H9 (cell line): Measurements from ENCODE around the gene NMRK1. TPM values are rescaled to one million over a fixed set of nuclear protein-coding genes. Genes with fewer than 3 reads are reported as not detected.

ENCODE experiments used
- DNase-seq: peaks from one replicate; pipeline ENCODE4 v3.0.0-alpha.2; 2017
- H2AFZ ChIP-seq: one replicate; pipeline ENCODE4 v1.6.1; 2013; ENCODE audit warnings: mild to moderate bottlenecking, low read length, control low read depth, moderate library complexity
- H2AK5ac ChIP-seq: 2 replicates; pipeline ENCODE4 v1.6.1; 2013; ENCODE audit warnings: low read length, control low read depth, mixed read lengths; ENCODE audit not compliant: insufficient read length
- H2BK120ac ChIP-seq: one replicate; pipeline ENCODE4 v1.6.1; 2013; ENCODE audit warnings: low read depth, mild to moderate bottlenecking, low read length, control low read depth, inconsistent platforms; ENCODE audit not compliant: poor library complexity, severe bottlenecking
- H2BK12ac ChIP-seq: 2 replicates; pipeline ENCODE4 v1.6.1; 2013; ENCODE audit warnings: low read length, control low read depth, mixed read lengths, low read depth; ENCODE audit not compliant: insufficient read length
- H2BK15ac ChIP-seq: 2 replicates; pipeline ENCODE4 v1.6.1; 2013; ENCODE audit warnings: low read depth, low read length, control low read depth
- H2BK20ac ChIP-seq: one replicate; pipeline ENCODE4 v1.6.1; 2013; ENCODE audit warnings: low read depth, mild to moderate bottlenecking, low read length, control low read depth, inconsistent platforms; ENCODE audit not compliant: poor library complexity, severe bottlenecking
- H2BK5ac ChIP-seq: 2 replicates; pipeline ENCODE4 v1.6.1; 2013; ENCODE audit warnings: low read length, control low read depth, mixed read lengths; ENCODE audit not compliant: insufficient read length
- H3K14ac ChIP-seq: 2 replicates; pipeline ENCODE4 v1.6.1; 2013; ENCODE audit warnings: low read length, control low read depth; ENCODE audit not compliant: insufficient read depth
- H3K18ac ChIP-seq: 2 replicates; pipeline ENCODE4 v1.6.1; 2013; ENCODE audit warnings: low read depth, mild to moderate bottlenecking, mixed read lengths, low read length, control low read depth; ENCODE audit not compliant: insufficient read length
- H3K23ac ChIP-seq: 2 replicates; pipeline ENCODE4 v1.6.1; 2013; ENCODE audit warnings: low read length, control low read depth, mixed read lengths, low read depth; ENCODE audit not compliant: insufficient read length
- H3K23me2 ChIP-seq: 2 replicates; pipeline ENCODE4 v1.6.1; 2013; ENCODE audit warnings: low read depth, mild to moderate bottlenecking, mixed read lengths, low read length, control low read depth; ENCODE audit not compliant: insufficient read length, poor library complexity, severe bottlenecking
- H3K27ac ChIP-seq: 2 replicates; pipeline ENCODE4 v1.5.1; 2013; ENCODE audit warnings: low read length, control low read depth, mixed read lengths, low read depth; ENCODE audit not compliant: insufficient read length
- H3K27me3 ChIP-seq: 2 replicates; pipeline ENCODE4 v1.6.1; 2013; ENCODE audit warnings: low read length, control low read depth, inconsistent platforms; ENCODE audit not compliant: insufficient read depth
- H3K4ac ChIP-seq: 2 replicates; pipeline ENCODE4 v1.6.1; 2013; ENCODE audit warnings: low read depth, mild to moderate bottlenecking, control low read depth, inconsistent platforms, low read length, moderate library complexity
- H3K4me1 ChIP-seq: 2 replicates; pipeline ENCODE4 v1.6.1; 2013; ENCODE audit warnings: low read length, control low read depth, inconsistent platforms; ENCODE audit not compliant: insufficient read depth
- H3K4me2 ChIP-seq: 2 replicates; pipeline ENCODE4 v1.6.1; 2013; ENCODE audit warnings: low read length, control low read depth, mixed read lengths; ENCODE audit not compliant: insufficient read length, insufficient read depth
- H3K56ac ChIP-seq: 2 replicates; pipeline ENCODE4 v1.6.1; 2013; ENCODE audit warnings: low read depth, mild to moderate bottlenecking, mixed read lengths, low read length, control low read depth; ENCODE audit not compliant: insufficient read length
- H3K79me1 ChIP-seq: 2 replicates; pipeline ENCODE4 v1.6.1; 2013; ENCODE audit warnings: low read depth, mild to moderate bottlenecking, moderate library complexity, low read length, control low read depth, inconsistent platforms; ENCODE audit not compliant: insufficient read depth, poor library complexity, severe bottlenecking
- H3K79me2 ChIP-seq: 2 replicates; pipeline ENCODE4 v1.6.1; 2013; ENCODE audit warnings: low read length, control low read depth, inconsistent platforms; ENCODE audit not compliant: insufficient read depth
- H3K9ac ChIP-seq: 2 replicates; pipeline ENCODE4 v1.6.1; 2013; ENCODE audit warnings: low read length, control low read depth, mixed read lengths; ENCODE audit not compliant: insufficient read length; ENCODE audit errors: extremely low read depth
- H3K9me3 ChIP-seq: one replicate; pipeline ENCODE4 v1.6.1; 2013; ENCODE audit warnings: low read depth, low read length, inconsistent platforms; ENCODE audit not compliant: control insufficient read depth
- H3T11ph ChIP-seq: one replicate; pipeline ENCODE4 v1.6.1; 2013; ENCODE audit warnings: mild to moderate bottlenecking, low read length, control low read depth, inconsistent platforms
- H4K20me1 ChIP-seq: one replicate; pipeline ENCODE4 v1.6.1; 2013; ENCODE audit not compliant: control insufficient read depth, insufficient read length, insufficient read depth
- H4K5ac ChIP-seq: 2 replicates; pipeline ENCODE4 v1.6.1; 2013; ENCODE audit warnings: low read depth, mild to moderate bottlenecking, mixed read lengths, low read length, control low read depth; ENCODE audit not compliant: insufficient read length
- H4K8ac ChIP-seq: replicated peaks from 2 replicates; pipeline ENCODE4 v1.6.1; 2013; ENCODE audit warnings: low read length, control low read depth, mixed read lengths, low read depth; ENCODE audit not compliant: insufficient read length
- H4K91ac ChIP-seq: 2 replicates; pipeline ENCODE4 v1.6.1; 2013; ENCODE audit warnings: low read depth, mild to moderate bottlenecking, moderate library complexity, mixed read lengths, low read length, control low read depth; ENCODE audit not compliant: insufficient read length
- H3K27ac Mint-ChIP-seq, 3 experiments: 2 replicates in 2 of 3; 3 replicates in 1 of 3; pipeline ENCODE4 v1.8.0; 2020 to 2021; ENCODE audit warnings: mixed read lengths in 3 of 3, mild to moderate bottlenecking in 1 of 3, moderate library complexity in 1 of 3
- H3K27me3 Mint-ChIP-seq: 2 replicates; pipeline ENCODE4 v1.8.0; 2021; ENCODE audit warnings: low read depth, mild to moderate bottlenecking, moderate library complexity, mixed read lengths
- H3K36me3 Mint-ChIP-seq, 3 experiments: 2 replicates in 2 of 3; 3 replicates in 1 of 3; pipeline ENCODE4 v1.8.0; 2020 to 2021; ENCODE audit warnings: low read depth in 3 of 3, mixed read lengths in 3 of 3; ENCODE audit not compliant: insufficient read depth in 1 of 3
- H3K4me1 Mint-ChIP-seq, 2 experiments: 2 replicates each; pipeline ENCODE4 v1.8.0; 2020; ENCODE audit warnings: mixed read lengths in 2 of 2
- H3K4me3 Mint-ChIP-seq, 2 experiments: 2 replicates in 1 of 2; 3 replicates in 1 of 2; pipeline ENCODE4 v1.8.0; 2020 to 2021; ENCODE audit warnings: mild to moderate bottlenecking in 2 of 2, mixed read lengths in 2 of 2, moderate library complexity in 1 of 2
- H3K9me3 Mint-ChIP-seq, 2 experiments: 2 replicates in 1 of 2; 3 replicates in 1 of 2; pipeline ENCODE4 v1.8.0; 2020; ENCODE audit warnings: mild to moderate bottlenecking in 2 of 2, mixed read lengths in 2 of 2, moderate library complexity in 1 of 2
- CTCF ChIP-seq: fragments of 200-600 bp; sonication (generic); conservative IDR thresholded peaks from 3 replicates; pipeline ENCODE4 v1.8.0; 2021; ENCODE audit warnings: antibody characterized with exemption, mild to moderate bottlenecking
- WGBS: extraction: QIAGEN DNeasy Blood & Tissue Kit; methylation state at CpG from one replicate; pipeline ENCODE4 v1.1.7; 2013; ENCODE audit warnings: missing lambda C conversion rate, low lambda C conversion rate, mixed read lengths; ENCODE audit not compliant: insufficient read length; ENCODE audit errors: extremely low coverage; 5-methylcytosine and 5-hydroxymethylcytosine counted together
- total RNA-seq: library from RNA; stranded (reverse); gene quantifications from 2 replicates; pipeline ENCODE4 v1.2.1, GENCODE V29; 2021

The NMRK1 gene
- total RNA-seq, 1 experiment from 2014 or later: 3.0 TPM

DNA sequence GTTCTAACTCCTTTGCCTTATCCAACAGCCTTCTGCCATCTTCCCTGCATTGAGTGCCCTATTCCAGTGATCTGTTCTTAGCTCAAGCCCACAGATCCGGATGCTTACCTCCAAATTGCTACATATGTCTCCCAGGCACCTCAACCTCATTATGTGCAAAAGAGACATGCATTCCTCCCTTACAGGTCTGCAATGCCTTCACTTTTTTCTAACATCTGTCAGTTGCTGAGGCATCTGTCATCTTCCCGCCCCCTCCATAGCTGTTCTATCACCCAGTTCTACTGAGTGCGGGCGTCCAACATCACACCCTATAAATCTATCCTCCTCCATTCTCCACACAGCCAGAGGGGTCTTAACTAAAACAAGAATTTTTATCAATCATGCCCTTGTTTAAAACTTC is 20.1 kb downstream of the NMRK1 start:
- H2BK120ac ChIP-seq: no peak overlapping the region
- H3K27ac ChIP-seq: no peak overlapping the region
- Mint-ChIP-seq H3K27me3 (no peaks in the 10 kb centered on the region), H3K9me3 (no peaks in the 10 kb centered on the region), H3K4me1 (peaks cover 30 to 42% of the 10 kb centered on the region in 2 experiments), H3K4me3 (no peak overlapping the region), H3K36me3 (no peaks in the 10 kb centered on the region), H3K27ac (peak overlapping the region in 1 of 3 experiments; percentile 78; a peak in 3 of 7 replicates)
- no peak overlapping the region for H3K14ac ChIP-seq
- no peak overlapping the region for H3K56ac ChIP-seq
- no peak overlapping the region for H4K8ac ChIP-seq
- H3K9ac ChIP-seq: no peak overlapping the region
- peaks cover 3% of the 10 kb centered on the region for H4K20me1 ChIP-seq
- H3K23ac ChIP-seq: no peak overlapping the region
- H2BK12ac ChIP-seq: no peak overlapping the region
- H3K4me1 ChIP-seq: no peaks in the 10 kb centered on the region
- no peaks in the 10 kb centered on the region for H3K79me2 ChIP-seq
- H4K91ac ChIP-seq: no peak overlapping the region
- H3K27me3 ChIP-seq: no peaks in the 10 kb centered on the region
- H3K18ac ChIP-seq: no peak overlapping the region
- no peak overlapping the region for H3K4me2 ChIP-seq
- no peaks in the 10 kb centered on the region for H3K79me1 ChIP-seq
- no peak for DNase-seq
- no peak overlapping the region for H2BK15ac ChIP-seq
- H3K23me2 ChIP-seq: no peaks in the 10 kb centered on the region
- no peak overlapping the region for H2BK5ac ChIP-seq
- no peak overlapping the region for H2BK20ac ChIP-seq
- H2AFZ ChIP-seq: no peak overlapping the region
- no peaks in the 10 kb centered on the region for H3K9me3 ChIP-seq
- H3K4ac ChIP-seq: no peak overlapping the region
- no peak overlapping the region for H3T11ph ChIP-seq
- no CpG with 5 or more reads among the region's 4 CpGs for WGBS
- no peak overlapping the region for H2AK5ac ChIP-seq
- H4K5ac ChIP-seq: no peak overlapping the region
- TF ChIP-seq CTCF: no peak
